Adrenal gland (tissue), 5 donors: Measurements from ENCODE around the gene RPS6KC1.

Source experiments
- CTCF ChIP-seq, 6 experiments: fragments of 450-650 bp in 4 of 6; fragments of 200-600 bp in 2 of 6; sonication (generic) in 1 of 6; IDR thresholded peaks; 1 replicate in 5 of 6; 2 replicates in 1 of 6; pipeline versions ENCODE4 v1.5.1 to v1.8.0; 2016 to 2021; ENCODE audit warnings: antibody characterized with exemption in 6 of 6, mild to moderate bottlenecking in 2 of 6, moderate library complexity in 1 of 6
- POLR2A ChIP-seq, 2 donors: fragments of 450-650 bp; IDR thresholded peaks; one replicate each; pipeline ENCODE4 v1.6.1; 2017; ENCODE audit warnings: antibody characterized with exemption in 2 of 2, mild to moderate bottlenecking in 2 of 2, moderate library complexity in 1 of 2
- donor health status: DM: no; HTN: no; CAD: no.

- TF ChIP-seq CTCF (IDR thresholded peaks at IDR 0.05) (no peak), POLR2A (IDR thresholded peaks at IDR 0.05) (no peak)
Observed at GRCh38 chr1:213176341-213176740, 125.3 kb downstream of the RPS6KC1 start.
